Stomach (tissue), 9 donors: ENCODE measurements around the gene KLK13. TPM values are rescaled to one million over a fixed set of nuclear protein-coding genes. Genes with fewer than 3 reads are reported as not detected.
A peak's percentile ranks its signal among the peaks of the same experiment; 100 is the strongest.

Experiments used
- DNase-seq, 2 donors: peaks; one replicate each; pipeline versions ENCODE4 v3.0.0 to v3.0.0-alpha.2; 2013 to 2019
- H3K27ac ChIP-seq, 5 donors: fragments of 200-600 bp in 4 of 5; sonication (generic) in 4 of 5; one replicate each; pipeline ENCODE4 v1.5.1; 2013 to 2019; ENCODE audit warnings: mild to moderate bottlenecking in 1 of 5, moderate library complexity in 1 of 5
- H3K27me3 ChIP-seq, 3 donors: fragments of 200-600 bp; sonication (generic); one replicate each; pipeline ENCODE4 v1.5.1; 2017 to 2019; ENCODE audit warnings: mixed run types in 1 of 3
- H3K36me3 ChIP-seq, 4 donors: fragments of 200-600 bp; sonication (generic); 1 replicate in 3 of 4; 2 replicates in 1 of 4; pipeline ENCODE4 v1.5.1; 2016 to 2019
- H3K4me1 ChIP-seq, 4 donors: fragments of 200-600 bp; sonication (generic); one replicate each; pipeline ENCODE4 v1.5.1; 2016 to 2019
- H3K4me3 ChIP-seq, 4 donors: fragments of 200-600 bp; sonication (generic) in 3 of 4; one replicate each; pipeline ENCODE4 v1.5.1; 2016 to 2019; ENCODE audit warnings: mild to moderate bottlenecking in 1 of 4
- H3K9me3 ChIP-seq, 4 donors: fragments of 200-600 bp; sonication (generic); one replicate each; pipeline ENCODE4 v1.5.1; 2016 to 2019
- CTCF ChIP-seq, 7 experiments: fragments of 450-650 bp in 4 of 7; fragments of 200-600 bp in 3 of 7; sonication (generic) in 3 of 7; IDR thresholded peaks; one replicate each; pipeline ENCODE4 v1.5.1; 2016 to 2019; ENCODE audit warnings: antibody characterized with exemption in 7 of 7, control low read depth in 2 of 7, mild to moderate bottlenecking in 1 of 7
- EP300 ChIP-seq: sonication (generic); formaldehyde crosslinking; IDR thresholded peaks from one replicate; pipeline ENCODE4 v1.6.1; 2017; ENCODE audit warnings: antibody characterized with exemption
- POLR2A ChIP-seq, 4 donors: fragments of 450-650 bp; IDR thresholded peaks; one replicate each; pipeline ENCODE4 v1.6.1; 2016; ENCODE audit warnings: antibody characterized with exemption in 4 of 4, control low read depth in 2 of 4, mild to moderate bottlenecking in 1 of 4, moderate library complexity in 1 of 4
- POLR2AphosphoS5 ChIP-seq, 3 donors: sonication (generic); formaldehyde crosslinking; IDR thresholded peaks; one replicate each; pipeline ENCODE4 v1.6.1; 2016; ENCODE audit warnings: antibody characterized with exemption in 3 of 3
- WGBS, 5 donors: extraction: QIAGEN DNeasy Blood & Tissue Kit in 3 of 5; methylation state at CpG; one replicate each; pipeline versions ENCODE4 v1.1.5 to v1.1.7; 2013 to 2018; 5-methylcytosine and 5-hydroxymethylcytosine counted together
- intact Hi-C: fragments of 100-400 bp; cut with DNase I; formaldehyde crosslinking; loops from one replicate; pipeline ENCODE4 v1.15.1; 2023; ENCODE audit warnings: low total_unique reads
- polyA plus RNA-seq, 3 donors: library from polyadenylated mRNA; stranded (reverse); fragments of 200-250 nt; gene quantifications; one replicate each; pipeline ENCODE4 v1.2.3, GENCODE V29; 2013
- total RNA-seq, 5 donors: library from RNA; depleted of rRNA; stranded (reverse); fragments of >200 nt; gene quantifications; one replicate each; pipeline versions ENCODE4 v1.1.0 to v1.2.3, GENCODE V29; 2014 to 2016
- donor health status: healthy with polysubstance abuse.
- donor health status: Bipolar disorder and iron deficiency.
- donor health status: healthy.

The KLK13 gene
- total and polyA plus RNA-seq, 8 donors, result 3.2 to 82.1 (median 9.7) TPM; not detected in 4

- no peaks in the 10 kb centered on the region for H3K9me3 ChIP-seq
- intact Hi-C loops, result loop anchor here (2.0 kb wide), 1 partner anchor 76 kb away; the partner anchor contains the start of gene KLK10
- peak; percentile 45 to 61 for DNase-seq
- peak in 5 of 7 experiments; percentile 51 to 81 (median 73) for TF ChIP-seq CTCF (IDR thresholded peaks at IDR 0.05)
- no peak for TF ChIP-seq EP300
- no peak for TF ChIP-seq POLR2A (IDR thresholded peaks at IDR 0.05)
- TF ChIP-seq POLR2AphosphoS5 (IDR thresholded peaks at IDR 0.05), result no peak
- peaks cover 0 to 20% (median 18%) of the 10 kb centered on the region in 4 donors for H3K36me3 ChIP-seq
- no peak overlapping the region for H3K27ac ChIP-seq
- no peak overlapping the region for H3K4me3 ChIP-seq
- 19 to 34% (median 25%) methylated on average over 11 to 15 of the region's 15 CpGs for WGBS, 5 donors
- H3K4me1 ChIP-seq, result peaks cover 0 to 29% (median 19%) of the 10 kb centered on the region in 4 donors
- H3K27me3 ChIP-seq, result no peaks in the 10 kb centered on the region
Measured at GRCh38 chr19:51094696-51095279, 29.9 kb upstream of the KLK13 start.

- H3K36me3 ChIP-seq, result peaks cover 0 to 10% (median 8%) of the 10 kb centered on the region in 4 donors
- WGBS, 5 donors, result 69 to 81% (median 76%) methylated on average over 22 of the region's 22 CpGs
- intact Hi-C loops, result loop anchor here (2.0 kb wide), 1 partner anchor 75 kb away; the partner anchor contains the start of gene KLK10
Measured at GRCh38 chr19:51093510-51094345, 28.8 kb upstream of the KLK13 start.

GRCh38 chr19:51093101-51093500 is 28.2 kb upstream of the KLK13 start:
- H3K9me3 ChIP-seq, result no peaks in the 10 kb centered on the region
- 51 to 57% (median 52%) methylated on average over 8 of the region's 8 CpGs for WGBS, 5 donors
- no peak overlapping the region for H3K27ac ChIP-seq
- H3K4me3 ChIP-seq, result no peak overlapping the region
- peaks cover 0 to 29% (median 14%) of the 10 kb centered on the region in 4 donors for H3K4me1 ChIP-seq
- intact Hi-C loops, result no loop called here
- no peak for TF ChIP-seq POLR2AphosphoS5 (IDR thresholded peaks at IDR 0.05)
- TF ChIP-seq EP300, result no peak
- no peak for TF ChIP-seq CTCF (IDR thresholded peaks at IDR 0.05)
- TF ChIP-seq POLR2A (IDR thresholded peaks at IDR 0.05), result no peak
- H3K27me3 ChIP-seq, result no peaks in the 10 kb centered on the region
- peaks cover 0 to 6% (median 5%) of the 10 kb centered on the region in 4 donors for H3K36me3 ChIP-seq
- DNase-seq, result no peak

More at GRCh38 chr19:51093510-51094345, 28.8 kb upstream of the KLK13 start:
- H3K27ac ChIP-seq, result no peak overlapping the region
- H3K4me1 ChIP-seq, result peaks cover 0 to 29% (median 14%) of the 10 kb centered on the region in 4 donors
- TF ChIP-seq CTCF (IDR thresholded peaks at IDR 0.05) (no peak), EP300 (no peak), POLR2A (IDR thresholded peaks at IDR 0.05) (no peak), POLR2AphosphoS5 (IDR thresholded peaks at IDR 0.05) (no peak)
- no peak overlapping the region for H3K4me3 ChIP-seq
- H3K9me3 ChIP-seq, result no peaks in the 10 kb centered on the region
- no peaks in the 10 kb centered on the region for H3K27me3 ChIP-seq
- DNase-seq, result no peak
